Measurements from ENCODE around the gene NCKAP5.

Gene NCKAP5

GRCh38 chr2:133177196-133177595 lies 391.1 kb downstream of the NCKAP5 start:
- DNase-seq, result no peak

GRCh38 chr2:133175926-133176325 lies 392.3 kb downstream of the NCKAP5 start:
- no peak for DNase-seq

- no peak for DNase-seq
Measured at GRCh38 chr2:133173224-133173623, 395.0 kb downstream of the NCKAP5 start.

GRCh38 chr2:133171393-133172004 lies 396.8 kb downstream of the NCKAP5 start:
- peak; percentile 22 for DNase-seq

- DNase-seq, result no peak
Measured at GRCh38 chr2:133169274-133169912, 398.9 kb downstream of the NCKAP5 start.

GRCh38 chr2:133167990-133168389 lies 400.3 kb downstream of the NCKAP5 start:
- DNase-seq, result no peak

- no peak for DNase-seq
Measured at GRCh38 chr2:133167223-133167622, 401.0 kb downstream of the NCKAP5 start.

GRCh38 chr2:133166031-133166430 lies 402.2 kb downstream of the NCKAP5 start:
- no peak for DNase-seq

- no peak for DNase-seq
Measured at GRCh38 chr2:133163111-133163510, 405.2 kb downstream of the NCKAP5 start.

GRCh38 chr2:133158442-133158841 lies 409.8 kb downstream of the NCKAP5 start:
- DNase-seq, result no peak

- DNase-seq, result no peak
Measured at GRCh38 chr2:133158024-133158423, 410.2 kb downstream of the NCKAP5 start.

GRCh38 chr2:133157141-133157540 lies 411.1 kb downstream of the NCKAP5 start:
- DNase-seq, result no peak

GRCh38 chr2:133152801-133153200 lies 415.5 kb downstream of the NCKAP5 start:
- DNase-seq, result no peak

GRCh38 chr2:133148187-133148586 lies 420.1 kb downstream of the NCKAP5 start:
- DNase-seq, result no peak

- no peak for DNase-seq
Measured at GRCh38 chr2:133146893-133147292, 421.4 kb downstream of the NCKAP5 start.

- no peak for DNase-seq
Measured at GRCh38 chr2:133143645-133144044, 424.6 kb downstream of the NCKAP5 start.

- DNase-seq, result no peak
Measured at GRCh38 chr2:133142087-133142486, 426.2 kb downstream of the NCKAP5 start.

GRCh38 chr2:133140620-133141019 lies 427.6 kb downstream of the NCKAP5 start:
- DNase-seq, result no peak

GRCh38 chr2:133139847-133140533 lies 428.3 kb downstream of the NCKAP5 start:
- no peak for DNase-seq

GRCh38 chr2:133138693-133139092 lies 429.6 kb downstream of the NCKAP5 start:
- DNase-seq, result no peak

- DNase-seq, result no peak
Measured at GRCh38 chr2:133135035-133135654, 433.1 kb downstream of the NCKAP5 start.

GRCh38 chr2:133130548-133131246 lies 437.6 kb downstream of the NCKAP5 start:
- DNase-seq, result peak; percentile 2

- DNase-seq, result no peak
Measured at GRCh38 chr2:133124446-133124845, 443.8 kb downstream of the NCKAP5 start.

Data from inflammatory macrophage treated with lipopolysaccharide for 4 hours (primary cell).